GM21367 (cell line): ENCODE data around the gene XRCC5.
A peak's percentile ranks its signal among the peaks of the same experiment; 100 is the strongest.
"Not testable (repeated sequence)": the region's sequence is repeated elsewhere in the genome, so short reads cannot be mapped to it uniquely, and the experiment has no call there.

Experiments
- ATAC-seq: cut with Tn5 transposase; IDR thresholded peaks from one replicate; pipeline ENCODE4 v1.9.1; 2021; ENCODE audit not compliant: unreplicated experiment

XRCC5 gene

GRCh38 chr2:216116418-216116817, 7.3 kb downstream of the XRCC5 start:
- ATAC-seq = no peak

- no peak for ATAC-seq
Observed at GRCh38 chr2:216117561-216118340, 8.6 kb downstream of the XRCC5 start.

- no peak for ATAC-seq
Observed at GRCh38 chr2:216118474-216118873, 9.3 kb downstream of the XRCC5 start.

- ATAC-seq = no peak
Observed at GRCh38 chr2:216119146-216119545, 10.0 kb downstream of the XRCC5 start.

GRCh38 chr2:216119986-216120385, 10.8 kb downstream of the XRCC5 start:
- no peak for ATAC-seq

- ATAC-seq = no peak
Observed at GRCh38 chr2:216121255-216121654, 12.1 kb downstream of the XRCC5 start.

- ATAC-seq = no peak
Observed at GRCh38 chr2:216126943-216127342, 17.8 kb downstream of the XRCC5 start.

- no peak for ATAC-seq
Observed at GRCh38 chr2:216130346-216130971, 21.3 kb downstream of the XRCC5 start.

- ATAC-seq = no peak
Observed at GRCh38 chr2:216131175-216131926, 22.2 kb downstream of the XRCC5 start.

- ATAC-seq = no peak
Observed at GRCh38 chr2:216132585-216132984, 23.4 kb downstream of the XRCC5 start.

GRCh38 chr2:216133397-216133796, 24.2 kb downstream of the XRCC5 start:
- ATAC-seq = no peak

- ATAC-seq = no peak
Observed at GRCh38 chr2:216134958-216135541, 25.9 kb downstream of the XRCC5 start.

GRCh38 chr2:216139884-216140283, 30.7 kb downstream of the XRCC5 start:
- ATAC-seq = no peak

- not testable (repeated sequence) for ATAC-seq
Observed at GRCh38 chr2:216141516-216141915, 32.4 kb downstream of the XRCC5 start.

GRCh38 chr2:216142540-216142939, 33.4 kb downstream of the XRCC5 start:
- peak; percentile 99 for ATAC-seq

- ATAC-seq = no peak
Observed at GRCh38 chr2:216144372-216144771, 35.2 kb downstream of the XRCC5 start.

- no peak for ATAC-seq
Observed at GRCh38 chr2:216144857-216145256, 35.7 kb downstream of the XRCC5 start.

GRCh38 chr2:216146573-216146972, 37.4 kb downstream of the XRCC5 start:
- ATAC-seq = no peak

- no peak for ATAC-seq
Observed at GRCh38 chr2:216147172-216148131, 38.3 kb downstream of the XRCC5 start.

GRCh38 chr2:216148983-216149382, 39.8 kb downstream of the XRCC5 start:
- no peak for ATAC-seq
